Keratinocyte (primary cell): ENCODE results near the gene SPATA13. TPM values are rescaled to one million over a fixed set of nuclear protein-coding genes. Genes with fewer than 3 reads are reported as not detected.

Experiments
- DNase-seq: peaks from one replicate; pipeline ENCODE4 v3.0.0-alpha.2; 2011; ENCODE audit warnings: low read depth, missing footprints, low spot score
- FAIRE-seq: peaks from 2 replicates; lab custom pipeline; 2011; peaks lifted over from hg19 to GRCh38; lab: Jason Lieb, UNC
- H2AFZ ChIP-seq: 2 replicates; pipeline ENCODE4 v1.6.0; 2012; ENCODE audit warnings: low read length, control low read depth, inconsistent platforms; ENCODE audit not compliant: control insufficient read depth
- H3K27ac ChIP-seq: 2 replicates; pipeline ENCODE4 v1.5.1; 2011; ENCODE audit warnings: low read length; ENCODE audit not compliant: control insufficient read depth, insufficient read depth
- H3K27me3 ChIP-seq: 3 replicates; pipeline ENCODE4 v1.6.0; 2011; ENCODE audit warnings: low read length; ENCODE audit not compliant: control insufficient read depth, insufficient read depth; ENCODE audit errors: extremely low read depth
- H3K36me3 ChIP-seq, 2 experiments: 2 replicates in 1 of 2; 3 replicates in 1 of 2; pipeline ENCODE4 v1.5.1; 2011; ENCODE audit warnings: low read length in 2 of 2, mild to moderate bottlenecking in 1 of 2; ENCODE audit not compliant: control insufficient read depth in 2 of 2, insufficient read depth in 2 of 2; ENCODE audit errors: extremely low read depth in 1 of 2
- H3K4me1 ChIP-seq: 3 replicates; pipeline ENCODE4 v1.5.1; 2011; ENCODE audit warnings: low read length; ENCODE audit not compliant: control insufficient read depth, insufficient read depth; ENCODE audit errors: extremely low read depth
- H3K4me2 ChIP-seq: 3 replicates; pipeline ENCODE4 v1.6.0; 2011; ENCODE audit warnings: low read depth, low read length; ENCODE audit not compliant: control insufficient read depth, insufficient read depth; ENCODE audit errors: extremely low read depth
- H3K4me3 ChIP-seq, 3 experiments: fragments of 200-600 bp in 1 of 3; sonication (generic) in 1 of 3; 2 replicates in 2 of 3; 3 replicates in 1 of 3; pipeline ENCODE4 v1.5.1; 2011 to 2016; ENCODE audit warnings: low read length in 3 of 3, mild to moderate bottlenecking in 3 of 3, control low read depth in 2 of 3, inconsistent platforms in 1 of 3, low read depth in 1 of 3, mixed read lengths in 1 of 3, mixed run types in 1 of 3, moderate library complexity in 1 of 3; ENCODE audit not compliant: control insufficient read depth in 2 of 3, insufficient read depth in 2 of 3; ENCODE audit errors: extremely low read depth in 1 of 3
- H3K79me2 ChIP-seq: 2 replicates; pipeline ENCODE4 v1.6.0; 2012; ENCODE audit warnings: low read length; ENCODE audit not compliant: control insufficient read depth, insufficient read depth
- H3K9ac ChIP-seq: 3 replicates; pipeline ENCODE4 v1.6.0; 2011; ENCODE audit warnings: low read length; ENCODE audit not compliant: control insufficient read depth, insufficient read depth; ENCODE audit errors: extremely low read depth
- H3K9me1 ChIP-seq: 3 replicates; pipeline ENCODE4 v1.6.0; 2011; ENCODE audit warnings: low read length; ENCODE audit not compliant: control insufficient read depth, insufficient read depth; ENCODE audit errors: extremely low read depth
- H3K9me3 ChIP-seq: 2 replicates; pipeline ENCODE4 v1.5.1; 2012; ENCODE audit warnings: low read depth, low read length; ENCODE audit not compliant: control insufficient read depth
- H4K20me1 ChIP-seq: 3 replicates; pipeline ENCODE4 v1.6.0; 2011; ENCODE audit warnings: low read length; ENCODE audit not compliant: control insufficient read depth, insufficient read depth; ENCODE audit errors: extremely low read depth
- EZH2 ChIP-seq: IDR thresholded peaks from one replicate; pipeline ENCODE4 v1.6.1; 2012; ENCODE audit warnings: inconsistent platforms, mild to moderate bottlenecking, low read length, moderate library complexity
- dilution Hi-C: fragments of 300-500 bp; cut with MboI; formaldehyde crosslinking; loops from one replicate; pipeline ENCODE4 v1.7.0; 2020; ENCODE audit warnings: low sequenced_read_pairs; ENCODE audit not compliant: extremely low pct_ligation_motif_present
- polyA plus RNA-seq, 5 experiments: library from polyadenylated mRNA; depleted of rRNA in 3 of 5; stranded (reverse) in 3 of 5; stranded (forward) in 1 of 5; unstranded in 1 of 5; fragments of >200 nt; gene quantifications; 1 replicate in 1 of 5; 2 replicates in 3 of 5; 3 replicates in 1 of 5; pipeline versions ENCODE4 v1.2.1 to v1.2.3, GENCODE V29; 2011 to 2012; ENCODE audit warnings: missing spikeins in 2 of 5, low read depth in 1 of 5, low replicate concordance in 1 of 5
- TF ChIP-seq, protein P1 (sequence below), 3 experiments: IDR thresholded peaks in 1 of 3; conservative IDR thresholded peaks in 1 of 3; optimal IDR thresholded peaks in 1 of 3; 2 replicates in 2 of 3; 3 replicates in 1 of 3; pipeline versions ENCODE3 to v1.5.1; 2011; ENCODE audit warnings: low read length in 3 of 3, mild to moderate bottlenecking in 3 of 3, moderate library complexity in 2 of 3, control low read depth in 1 of 3, inconsistent platforms in 1 of 3; ENCODE audit not compliant: insufficient read depth in 2 of 3; ENCODE audit errors: extremely low read depth in 1 of 3

Gene SPATA13
- polyA plus RNA-seq, 1 donor (not counting 4 experiments of a cell fraction or from before 2014, with no cell fraction given): 1.2 TPM

DNA sequence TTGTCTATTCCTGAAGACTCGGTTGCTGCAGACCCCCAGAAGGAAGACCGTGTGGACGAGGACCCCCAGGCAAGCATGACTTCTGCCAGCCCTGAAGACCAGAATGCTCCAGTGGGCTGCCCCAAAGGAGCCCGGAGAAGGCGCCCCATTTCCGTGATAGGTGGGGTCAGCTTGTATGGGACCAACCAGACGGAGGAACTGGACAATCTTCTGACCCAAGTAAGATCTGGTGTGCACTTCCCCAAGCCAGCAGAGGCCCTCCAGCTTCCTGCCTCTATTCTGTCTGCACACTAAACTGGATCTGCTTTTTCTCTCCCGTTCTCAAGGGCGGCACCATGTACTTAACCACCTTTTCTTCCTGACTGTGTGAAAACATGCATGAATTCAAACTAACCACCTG is 89.1 kb downstream of the SPATA13 start:
- FAIRE-seq (no peak), DNase-seq (no peak)
- Histone ChIP-seq H3K4me2 (no peak overlapping the region), H3K9ac (no peak overlapping the region), H3K4me3 (no peak overlapping the region), H3K79me2 (no peaks in the 10 kb centered on the region), H4K20me1 (no peaks in the 10 kb centered on the region), H3K9me1 (no peaks in the 10 kb centered on the region), H3K36me3 (no peaks in the 10 kb centered on the region), H3K27me3 (no peaks in the 10 kb centered on the region), H3K27ac (no peak overlapping the region), H3K9me3 (no peaks in the 10 kb centered on the region), H2AFZ (no peak overlapping the region), H3K4me1 (no peaks in the 10 kb centered on the region)
- TF ChIP-seq, protein P1, sequence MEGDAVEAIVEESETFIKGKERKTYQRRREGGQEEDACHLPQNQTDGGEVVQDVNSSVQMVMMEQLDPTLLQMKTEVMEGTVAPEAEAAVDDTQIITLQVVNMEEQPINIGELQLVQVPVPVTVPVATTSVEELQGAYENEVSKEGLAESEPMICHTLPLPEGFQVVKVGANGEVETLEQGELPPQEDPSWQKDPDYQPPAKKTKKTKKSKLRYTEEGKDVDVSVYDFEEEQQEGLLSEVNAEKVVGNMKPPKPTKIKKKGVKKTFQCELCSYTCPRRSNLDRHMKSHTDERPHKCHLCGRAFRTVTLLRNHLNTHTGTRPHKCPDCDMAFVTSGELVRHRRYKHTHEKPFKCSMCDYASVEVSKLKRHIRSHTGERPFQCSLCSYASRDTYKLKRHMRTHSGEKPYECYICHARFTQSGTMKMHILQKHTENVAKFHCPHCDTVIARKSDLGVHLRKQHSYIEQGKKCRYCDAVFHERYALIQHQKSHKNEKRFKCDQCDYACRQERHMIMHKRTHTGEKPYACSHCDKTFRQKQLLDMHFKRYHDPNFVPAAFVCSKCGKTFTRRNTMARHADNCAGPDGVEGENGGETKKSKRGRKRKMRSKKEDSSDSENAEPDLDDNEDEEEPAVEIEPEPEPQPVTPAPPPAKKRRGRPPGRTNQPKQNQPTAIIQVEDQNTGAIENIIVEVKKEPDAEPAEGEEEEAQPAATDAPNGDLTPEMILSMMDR (optimal IDR thresholded peaks at IDR 0.05 in 1 of 3, IDR thresholded peaks at IDR 0.05 in 1 of 3, conservative IDR thresholded peaks at IDR 0.05 in 1 of 3; ENCODE audit: extremely low read depth in 1 of 3, insufficient read depth in 2 of 3, low read length in 3 of 3): no peak
- TF ChIP-seq EZH2: no peak
- dilution Hi-C loops: no loop called here

DNA sequence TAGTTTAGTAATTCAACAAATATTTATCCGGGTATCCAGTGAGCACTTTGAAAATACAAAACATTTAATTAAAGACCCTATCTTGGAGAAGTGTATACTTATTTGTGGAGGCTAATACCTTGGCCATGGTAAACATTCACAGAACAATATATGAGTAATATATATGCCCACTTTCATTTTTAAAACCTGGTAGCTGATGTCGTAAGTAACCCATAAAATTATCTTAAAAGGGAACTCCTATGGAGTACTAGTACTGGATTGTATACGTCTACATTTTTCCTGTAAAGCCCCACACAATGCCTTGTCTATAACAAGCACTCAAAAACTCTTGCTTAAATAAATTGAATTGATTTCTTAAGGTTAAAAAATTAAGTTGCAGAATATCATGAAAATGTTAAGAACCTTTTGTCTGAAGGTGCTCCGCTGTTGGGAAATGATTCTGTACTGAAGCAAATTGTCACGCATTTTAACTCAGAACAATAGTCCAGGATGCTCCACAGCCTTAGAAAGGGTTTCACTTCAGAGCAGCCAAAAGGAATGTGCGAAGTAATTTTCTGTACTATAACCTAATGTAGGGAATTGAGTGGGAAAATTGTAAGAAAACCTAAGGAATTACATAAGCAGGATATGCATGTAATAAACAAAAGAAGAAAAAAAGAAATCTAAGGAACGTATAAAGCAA is 90.0 kb downstream of the SPATA13 start:
- H2AFZ ChIP-seq: no peak overlapping the region
- no peaks in the 10 kb centered on the region for H3K4me1 ChIP-seq
- H3K27ac ChIP-seq: no peak overlapping the region
- no peaks in the 10 kb centered on the region for H3K36me3 ChIP-seq
- H3K27me3 ChIP-seq: no peaks in the 10 kb centered on the region
- dilution Hi-C loops: no loop called here
- H3K9ac ChIP-seq: no peak overlapping the region
- FAIRE-seq: no peak
- H3K79me2 ChIP-seq: no peaks in the 10 kb centered on the region
- no peaks in the 10 kb centered on the region for H3K9me3 ChIP-seq
- H3K4me2 ChIP-seq: no peak overlapping the region
- no peak overlapping the region for H3K4me3 ChIP-seq
- H3K9me1 ChIP-seq: no peaks in the 10 kb centered on the region
- no peak for TF ChIP-seq EZH2
- TF ChIP-seq, protein P1 (optimal IDR thresholded peaks at IDR 0.05 in 1 of 3, IDR thresholded peaks at IDR 0.05 in 1 of 3, conservative IDR thresholded peaks at IDR 0.05 in 1 of 3; ENCODE audit: extremely low read depth in 1 of 3, insufficient read depth in 2 of 3, low read length in 3 of 3): no peak
- DNase-seq: no peak
- H4K20me1 ChIP-seq: no peaks in the 10 kb centered on the region
